ENCODE measurements around the gene EVI2B. TPM values are rescaled to one million over a fixed set of nuclear protein-coding genes. Genes with fewer than 3 reads are reported as not detected.
"Not testable (repeated sequence)": the region's sequence is repeated elsewhere in the genome, so short reads cannot be mapped to it uniquely, and the experiment has no call there.

EVI2B gene
- total RNA-seq, 2 experiments from 2014 or later, result 99.1 to 102 TPM

- intact Hi-C loops (cut with DNase I, micrococcal nuclease), result loop anchor here (1.0 to 10.0 kb wide), 3 partner anchors 55 to 107 kb away; partner anchors contain the start of gene EVI2A (in 2 of the 2)
- POLR2A ChIA-PET, result interaction anchor here (0.6 to 2.2 kb wide), 3 partner anchors 13 to 103 kb away, joined by 3 to 10 read pairs (median 4); no protein-coding TSS in a partner anchor
- Histone ChIP-seq H3K36me3 (ENCODE audit: insufficient read depth, low read length) (peaks cover 8% of the 10 kb centered on the region), H3K9me3 (ENCODE audit: control insufficient read depth in 1 of 2, insufficient read depth in 1 of 2, low read length in 2 of 2) (no peaks in the 10 kb centered on the region), H3K4me1 (ENCODE audit: insufficient read depth, low read length) (no peaks in the 10 kb centered on the region), H3K4me3 (ENCODE audit: low read length) (no peak overlapping the region), H3K27me3 (ENCODE audit: control insufficient read depth in 1 of 2, insufficient read depth in 2 of 2, low read length in 2 of 2) (no peaks in the 10 kb centered on the region), H3K27ac (ENCODE audit: low read depth in 1 of 2, low read length in 2 of 2) (no peak overlapping the region)
- DNase-seq (peak in 6 of 14 experiments; percentile 3 to 52 (median 38)), ATAC-seq (ENCODE audit: poor library complexity) (no peak)
- Mint-ChIP-seq H3K4me3 (no peak overlapping the region), H3K4me1 (ENCODE audit: low read depth) (peaks cover 6% of the 10 kb centered on the region), H3K36me3 (ENCODE audit: low read depth) (peaks cover 15% of the 10 kb centered on the region), H3K9me3 (no peaks in the 10 kb centered on the region), H3K27ac (no peak overlapping the region), H3K27me3 (no peaks in the 10 kb centered on the region)
- TF ChIP-seq, protein P1, sequence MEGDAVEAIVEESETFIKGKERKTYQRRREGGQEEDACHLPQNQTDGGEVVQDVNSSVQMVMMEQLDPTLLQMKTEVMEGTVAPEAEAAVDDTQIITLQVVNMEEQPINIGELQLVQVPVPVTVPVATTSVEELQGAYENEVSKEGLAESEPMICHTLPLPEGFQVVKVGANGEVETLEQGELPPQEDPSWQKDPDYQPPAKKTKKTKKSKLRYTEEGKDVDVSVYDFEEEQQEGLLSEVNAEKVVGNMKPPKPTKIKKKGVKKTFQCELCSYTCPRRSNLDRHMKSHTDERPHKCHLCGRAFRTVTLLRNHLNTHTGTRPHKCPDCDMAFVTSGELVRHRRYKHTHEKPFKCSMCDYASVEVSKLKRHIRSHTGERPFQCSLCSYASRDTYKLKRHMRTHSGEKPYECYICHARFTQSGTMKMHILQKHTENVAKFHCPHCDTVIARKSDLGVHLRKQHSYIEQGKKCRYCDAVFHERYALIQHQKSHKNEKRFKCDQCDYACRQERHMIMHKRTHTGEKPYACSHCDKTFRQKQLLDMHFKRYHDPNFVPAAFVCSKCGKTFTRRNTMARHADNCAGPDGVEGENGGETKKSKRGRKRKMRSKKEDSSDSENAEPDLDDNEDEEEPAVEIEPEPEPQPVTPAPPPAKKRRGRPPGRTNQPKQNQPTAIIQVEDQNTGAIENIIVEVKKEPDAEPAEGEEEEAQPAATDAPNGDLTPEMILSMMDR (IDR thresholded peaks at IDR 0.05), result peak; percentile 56
- CTCF ChIA-PET, result interaction anchor here (0.6 to 2.2 kb wide), 7 partner anchors 41 to 427 kb away, joined by 3 to 7 read pairs (median 5); partner anchors contain the start of gene EVI2B
Measured at GRCh38 chr17:31266042-31266441, 47.8 kb downstream of the EVI2B start.

DNA sequence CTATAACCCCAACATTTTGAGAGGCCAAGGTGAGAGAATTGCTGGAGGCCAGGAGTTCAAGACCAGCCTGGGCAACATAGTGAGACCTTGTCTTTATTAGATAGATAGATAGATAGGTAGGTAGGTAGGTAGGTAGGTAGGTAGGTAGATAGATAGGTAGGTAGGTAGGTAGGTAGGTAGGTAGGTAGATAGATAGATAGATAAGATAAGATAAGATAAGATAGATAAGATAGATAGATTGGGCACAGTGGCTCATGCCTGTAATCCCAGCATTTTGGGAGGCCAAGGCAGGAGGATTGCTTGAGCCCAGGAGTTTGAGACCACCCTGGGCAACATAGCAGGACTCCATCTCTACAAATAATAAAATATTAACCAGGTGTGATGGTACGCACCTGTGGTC is 50.9 kb downstream of the EVI2B start:
- ATAC-seq (ENCODE audit: poor library complexity); H3K9me3 Mint-ChIP-seq; H3K36me3 ChIP-seq (ENCODE audit: insufficient read depth, low read length); CTCF ChIA-PET; H3K4me3 ChIP-seq (ENCODE audit: low read length); H3K27ac Mint-ChIP-seq; H3K4me3 Mint-ChIP-seq; H3K9me3 ChIP-seq (ENCODE audit: control insufficient read depth in 1 of 2, insufficient read depth in 1 of 2, low read length in 2 of 2); H3K27me3 ChIP-seq (ENCODE audit: control insufficient read depth in 1 of 2, insufficient read depth in 2 of 2, low read length in 2 of 2); H3K27me3 Mint-ChIP-seq; H3K4me1 Mint-ChIP-seq (ENCODE audit: low read depth); H3K4me1 ChIP-seq (ENCODE audit: insufficient read depth, low read length); DNase-seq; H3K27ac ChIP-seq (ENCODE audit: low read depth in 1 of 2, low read length in 2 of 2): not testable (repeated sequence)
- POLR2A ChIA-PET, result interaction anchor here (1.9 kb wide), 1 partner anchor 48 kb away, joined by 4 read pairs; no protein-coding TSS in a partner anchor
- intact Hi-C loops (cut with DNase I, micrococcal nuclease), result loop anchor here in 1 of 2 experiments (10.0 kb wide), 1 partner anchor 62 kb away; the partner anchor contains the start of gene EVI2A
- peaks cover 14% of the 10 kb centered on the region for H3K36me3 Mint-ChIP-seq (ENCODE audit: low read depth)

GRCh38 chr17:31261601-31262000 is 52.3 kb downstream of the EVI2B start:
- Mint-ChIP-seq H3K27me3 (no peaks in the 10 kb centered on the region), H3K36me3 (ENCODE audit: low read depth) (peaks cover 14% of the 10 kb centered on the region), H3K9me3 (no peaks in the 10 kb centered on the region), H3K4me1 (ENCODE audit: low read depth) (peaks cover 6% of the 10 kb centered on the region), H3K27ac (no peak overlapping the region), H3K4me3 (no peak overlapping the region)
- Histone ChIP-seq H3K27me3 (ENCODE audit: control insufficient read depth in 1 of 2, insufficient read depth in 2 of 2, low read length in 2 of 2) (no peaks in the 10 kb centered on the region), H3K9me3 (ENCODE audit: control insufficient read depth in 1 of 2, insufficient read depth in 1 of 2, low read length in 2 of 2) (no peaks in the 10 kb centered on the region), H3K4me1 (ENCODE audit: insufficient read depth, low read length) (no peaks in the 10 kb centered on the region), H3K27ac (ENCODE audit: low read depth in 1 of 2, low read length in 2 of 2) (no peak overlapping the region), H3K36me3 (ENCODE audit: insufficient read depth, low read length) (peaks cover 8% of the 10 kb centered on the region), H3K4me3 (ENCODE audit: low read length) (no peak overlapping the region)
- DNase-seq (no peak), ATAC-seq (ENCODE audit: poor library complexity) (no peak)
- intact Hi-C loops (cut with DNase I, micrococcal nuclease), result loop anchor here in 1 of 2 experiments (10.0 kb wide), 1 partner anchor 63 kb away; the partner anchor contains the start of gene EVI2A
- CTCF ChIA-PET, result interaction anchor here (1.2 to 1.4 kb wide), 2 partner anchors 9 to 54 kb away, joined by 4 read pairs; no protein-coding TSS in a partner anchor
- TF ChIP-seq, protein P1 (IDR thresholded peaks at IDR 0.05), result no peak
- POLR2A ChIA-PET, result interaction anchor here (1.0 kb wide), 1 partner anchor 48 kb away, joined by 5 read pairs; no protein-coding TSS in a partner anchor
